Measurements from ENCODE around the gene PPP6R2. TPM values are rescaled to one million over a fixed set of nuclear protein-coding genes. Genes with fewer than 3 reads are reported as not detected.

PPP6R2 gene
- total and polyA plus RNA-seq, 2 of the 4 experiments (the other 2 are of a cell fraction), result 49.2 to 51.6 TPM

GRCh38 chr22:50293441-50294318, 49.4 kb upstream of the PPP6R2 start:
- dilution Hi-C loops (cut with HindIII; ENCODE audit: low sequenced_read_pairs, unreplicated experiment) (no loop called here), in situ Hi-C loops (cut with MboI; ENCODE audit: low sequenced_read_pairs) (no loop called here), intact Hi-C loops (cut with micrococcal nuclease) (loop anchor here (2.0 to 5.0 kb wide), 2 partner anchors 13 to 34 kb away; partner anchors contain the start of genes DENND6B and PLXNB2)
- Histone ChIP-seq H2BK15ac (ENCODE audit: low read depth, low read length) (peak overlapping the region; percentile 91; the same call in 2 of the 3 replicates), H3K4me2 (ENCODE audit: low read depth, low read length) (peak overlapping the region; percentile 60), H3K14ac (replicated peaks; ENCODE audit: low read depth, low read length) (peak overlapping the region; percentile 85; the same call in 1 of the 2 replicates), H3K4me1 (ENCODE audit: control insufficient read depth, insufficient read depth, low read length) (peaks cover 34% of the 10 kb centered on the region), H3K4me3 (ENCODE audit: insufficient read depth, low read depth, low read length) (peak overlapping the region; percentile 41), H3K27me3 (ENCODE audit: control insufficient read depth, insufficient read depth, low read length) (no peaks in the 10 kb centered on the region), H2AK5ac (ENCODE audit: low read depth, low read length) (peak overlapping the region; percentile 91), H2BK5ac (ENCODE audit: low read depth, low read length, poor library complexity, severe bottlenecking) (peak overlapping the region; percentile 99), H3K36me3 (ENCODE audit: control insufficient read depth, insufficient read depth, low read length) (peaks cover 27% of the 10 kb centered on the region), H3K9ac (ENCODE audit: low read depth, low read length) (peak overlapping the region; percentile 95), H4K20me1 (ENCODE audit: insufficient read depth, low read length) (peaks cover 90% of the 10 kb centered on the region), H3K27ac (ENCODE audit: insufficient read depth, low read length) (peak overlapping the region; percentile 100), H3K9me1 (ENCODE audit: insufficient read depth, low read length) (peaks cover 3% of the 10 kb centered on the region), H2AK9ac (replicated peaks; ENCODE audit: low read depth, low read length, poor library complexity) (peak overlapping the region; percentile 94), H4K8ac (ENCODE audit: low read depth in 2 of 2, low read length in 2 of 2) (peak overlapping the region; percentile 88 to 91), H3K79me1 (ENCODE audit: low read depth in 1 of 2, low read length in 2 of 2) (peaks cover 8 to 70% of the 10 kb centered on the region in 2 experiments; a peak in 3 of 4 replicates), H4K91ac (ENCODE audit: insufficient read depth, low read depth, low read length) (peak overlapping the region; percentile 97), H3K23ac (ENCODE audit: low read depth, low read length) (peak overlapping the region; percentile 69), H2BK20ac (ENCODE audit: low read depth, low read length) (peak overlapping the region; percentile 88), H3K18ac (ENCODE audit: low read depth, low read length) (peak overlapping the region; percentile 39), H4K5ac (ENCODE audit: low read depth, low read length) (peak overlapping the region; percentile 56), H3K9me3 (ENCODE audit: control insufficient read depth, insufficient read depth, low read length) (no peaks in the 10 kb centered on the region), H3K56ac (ENCODE audit: extremely low read depth, insufficient read depth, low read length) (peak overlapping the region; percentile 80; the same call in 1 of the 2 replicates), H3K4ac (ENCODE audit: low read depth, low read length) (peak overlapping the region; percentile 96), H2BK120ac (ENCODE audit: low read depth, low read length) (peak overlapping the region; percentile 92), H2AFZ (replicated peaks; ENCODE audit: low read length, poor library complexity) (peak overlapping the region; percentile 69)
- ATAC-seq (ENCODE audit: low read depth) (peak; percentile 92), DNase-seq (peak; percentile 60)
- ChIA-PET POLR2A (ENCODE audit: unreplicated experiment) (interaction anchor here (0.6 to 1.0 kb wide), 2 partner anchors 12 to 17 kb away, joined by 5 to 6 read pairs; no protein-coding TSS in a partner anchor), CTCF (interaction anchor here (1.5 kb wide), 1 partner anchor 33 kb away, joined by 4 read pairs; the partner anchor contains the start of gene DENND6B)
- no TSS peak for BruUV-seq (replicated peaks)
- 16% methylated on average over 22 of the region's 42 CpGs; no CpG with 5 or more reads in 1 of the 2 experiments for WGBS, 2 experiments (ENCODE audit: extremely low coverage in 2 of 2, insufficient read length in 1 of 2)
- TF ChIP-seq RFX5 (IDR thresholded peaks at IDR 0.05; ENCODE audit: low read depth, low read length) (no peak), POLR2A (IDR thresholded peaks at IDR 0.05; ENCODE audit: low read depth, low read length) (no peak), BHLHE40 (IDR thresholded peaks at IDR 0.05; ENCODE audit: low read depth, low read length) (no peak), CHD1 (IDR thresholded peaks at IDR 0.05; ENCODE audit: low read depth, low read length) (no peak), RCOR1 (IDR thresholded peaks at IDR 0.05; ENCODE audit: insufficient replicate concordance, low read length) (no peak), RAD21 (IDR thresholded peaks at IDR 0.05; ENCODE audit: low read length) (no peak), MAFK (IDR thresholded peaks at IDR 0.05; ENCODE audit: low read depth, low read length) (no peak), CTCF (conservative IDR thresholded peaks at IDR 0.05; ENCODE audit: low read depth, low read length) (no peak), ELK1 (IDR thresholded peaks at IDR 0.05; ENCODE audit: borderline replicate concordance, low read depth, low read length) (no peak), USF2 (IDR thresholded peaks at IDR 0.05; ENCODE audit: low read depth, low read length) (no peak), MXI1 (IDR thresholded peaks at IDR 0.05; ENCODE audit: borderline replicate concordance, low read depth, low read length) (peak; percentile 21; the same call in 1 of the 2 replicates), SMC3 (IDR thresholded peaks at IDR 0.05; ENCODE audit: low read depth, low read length) (no peak)
